SIG-M5 treated with dmso at 0.1 percent for 504 hours (cell line): ENCODE data around the gene LINC00632.

Source experiments
- DNase-seq: peaks from one replicate; lab custom pipeline; 2025; ENCODE audit not compliant: unreplicated experiment; lab: John Stamatoyannopoulos, UW

The LINC00632 gene

DNA sequence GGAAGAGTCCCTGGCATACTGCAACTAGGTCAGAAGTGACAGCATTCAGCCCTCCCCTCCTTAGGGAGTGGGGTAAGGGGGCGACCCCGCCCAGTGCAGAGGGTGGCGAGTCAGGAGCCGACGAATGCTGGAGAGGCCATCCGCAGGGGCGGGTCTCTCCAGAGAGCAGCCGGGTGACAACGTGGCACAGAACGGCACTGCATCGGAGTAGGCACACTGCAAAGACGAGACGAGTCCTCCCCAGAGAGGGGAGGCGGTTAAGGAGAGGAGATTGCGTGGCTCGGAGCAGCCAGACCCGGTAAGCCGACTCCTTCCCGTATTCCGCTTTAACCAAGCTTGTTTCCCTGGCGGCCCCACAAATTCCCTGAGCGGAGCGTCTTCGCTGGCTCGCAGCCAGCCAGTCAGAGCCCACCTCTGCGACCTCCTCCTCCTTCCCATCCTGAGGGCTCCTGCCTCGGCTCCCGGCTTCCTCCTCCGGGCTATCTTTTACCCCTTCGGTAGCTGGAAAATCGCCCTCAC, 54.9 kb downstream of the LINC00632 start:
- no peak for DNase-seq

DNA sequence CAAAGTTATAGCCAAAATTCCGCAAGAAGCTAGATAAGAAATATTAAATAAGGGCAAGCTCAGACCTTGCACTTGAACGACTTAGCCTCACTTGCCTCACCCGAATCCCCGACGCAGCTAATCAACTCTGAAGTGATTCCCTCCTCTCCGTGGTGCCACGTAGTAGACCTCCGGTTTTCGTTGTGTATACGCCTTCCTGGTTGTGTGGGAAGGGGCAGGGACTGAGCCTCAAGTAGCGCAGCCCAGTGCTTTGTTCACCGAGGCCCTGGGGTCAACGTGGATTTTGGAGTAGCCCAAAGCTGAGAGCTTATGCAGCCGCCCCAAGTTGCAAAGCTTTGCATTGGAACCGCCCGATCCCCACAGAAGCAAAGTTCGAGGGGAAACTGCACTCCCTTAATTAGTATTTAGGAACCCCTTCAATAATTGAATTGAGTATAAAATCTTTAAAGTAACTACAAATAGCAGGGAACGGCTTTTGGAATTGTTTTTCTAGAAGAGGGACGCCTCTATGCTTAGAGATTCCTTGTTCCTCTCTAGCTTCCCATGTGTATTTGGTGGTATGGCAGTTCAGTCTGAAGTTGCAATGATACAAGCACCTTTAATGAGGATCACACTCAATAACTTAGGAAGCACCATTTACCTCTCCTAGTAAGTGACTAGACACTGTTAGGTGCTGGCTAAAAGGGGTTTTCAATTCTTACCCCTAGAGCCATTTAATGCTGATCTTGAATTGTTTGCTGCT, 55.7 kb downstream of the LINC00632 start:
- no peak for DNase-seq

GRCh38 chrX:140766024-140766611, 56.6 kb downstream of the LINC00632 start:
- peak; percentile 12 for DNase-seq

GRCh38 chrX:140767646-140768045, 58.1 kb downstream of the LINC00632 start:
- no peak for DNase-seq

- no peak for DNase-seq
Measured at GRCh38 chrX:140775211-140775610, 65.7 kb downstream of the LINC00632 start.

DNA sequence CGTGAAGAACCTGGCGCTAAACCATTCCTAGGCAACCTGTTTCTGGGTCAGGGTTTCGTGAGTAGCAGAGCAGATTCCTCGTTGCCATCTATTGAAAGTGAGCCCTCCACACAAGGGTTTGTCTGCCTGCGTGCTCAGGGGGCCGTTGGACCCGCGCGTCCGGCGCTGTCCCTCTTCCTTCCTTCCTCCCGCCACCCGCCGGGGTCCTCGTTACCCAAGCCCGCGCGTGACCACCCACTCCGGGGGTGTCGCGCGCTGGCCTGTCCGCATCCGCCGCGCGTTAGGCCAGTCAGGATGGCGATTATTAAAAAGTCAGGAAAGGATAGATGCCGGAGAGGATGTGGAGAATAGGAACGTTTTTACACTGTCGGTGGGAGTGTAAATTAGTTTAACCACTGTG, 66.8 kb downstream of the LINC00632 start:
- no peak for DNase-seq

DNA sequence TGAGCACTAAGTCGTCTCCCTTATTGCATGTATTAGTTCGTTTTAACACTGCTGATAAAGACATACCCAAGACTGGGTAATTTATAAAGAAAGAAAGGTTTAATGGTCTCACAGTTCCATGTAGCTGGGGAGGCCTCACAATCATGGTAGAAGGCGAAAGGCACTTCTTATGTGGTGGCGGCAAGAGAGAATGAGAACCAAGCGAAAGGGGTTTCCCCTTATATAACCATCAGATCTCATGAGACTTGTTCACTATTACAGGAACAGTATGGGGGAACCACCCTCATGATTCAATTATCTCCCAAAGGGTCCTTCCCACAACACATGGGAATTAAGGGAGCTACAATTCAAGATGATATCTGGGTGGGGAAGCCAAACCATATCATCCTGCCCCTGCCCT, 85.1 kb downstream of the LINC00632 start:
- no peak for DNase-seq

DNA sequence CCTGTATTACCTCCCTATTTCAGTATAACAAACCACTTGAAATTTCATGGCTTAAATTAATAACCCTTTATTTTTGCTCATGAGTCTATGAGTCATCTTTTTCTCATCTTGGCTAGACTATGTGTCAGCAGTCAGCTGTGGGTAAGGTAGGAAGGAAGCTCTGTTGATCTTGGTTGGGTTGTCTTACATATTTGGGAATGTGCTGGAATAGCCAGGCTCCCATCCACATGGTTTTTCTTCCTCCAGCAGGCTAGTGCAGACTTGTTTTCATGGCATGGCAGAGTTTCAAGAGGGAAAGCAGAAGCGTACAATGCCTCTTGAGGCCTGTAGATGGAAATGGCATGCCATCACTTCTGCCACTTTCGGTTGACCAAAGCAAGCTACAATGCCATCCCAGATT, 89.7 kb downstream of the LINC00632 start:
- no peak for DNase-seq

DNA sequence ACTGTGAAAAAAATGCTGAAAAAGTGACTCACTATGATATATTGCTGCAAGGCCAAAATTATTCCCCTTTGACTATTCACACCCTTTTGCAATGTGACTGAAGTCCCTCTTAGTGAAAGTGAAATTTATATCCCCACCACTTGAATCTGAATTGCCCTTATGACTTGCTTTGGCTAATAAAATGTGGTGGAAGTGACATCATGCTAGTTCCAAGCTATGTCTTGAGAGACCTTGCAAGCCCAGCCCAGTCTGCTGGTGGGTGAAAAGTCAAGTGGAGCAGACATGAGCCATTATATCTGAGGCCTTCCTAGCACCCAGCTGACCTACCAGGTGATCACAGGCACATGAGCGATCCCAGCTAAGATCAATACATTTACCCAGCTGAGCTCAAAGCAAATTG, 94.7 kb downstream of the LINC00632 start:
- no peak for DNase-seq

- DNase-seq = no peak
Measured at GRCh38 chrX:140815868-140816267, 106.3 kb downstream of the LINC00632 start.

GRCh38 chrX:140817943-140818342, 108.4 kb downstream of the LINC00632 start:
- peak; percentile 0 for DNase-seq

- DNase-seq = no peak
Measured at GRCh38 chrX:140821280-140821679, 111.7 kb downstream of the LINC00632 start.

DNA sequence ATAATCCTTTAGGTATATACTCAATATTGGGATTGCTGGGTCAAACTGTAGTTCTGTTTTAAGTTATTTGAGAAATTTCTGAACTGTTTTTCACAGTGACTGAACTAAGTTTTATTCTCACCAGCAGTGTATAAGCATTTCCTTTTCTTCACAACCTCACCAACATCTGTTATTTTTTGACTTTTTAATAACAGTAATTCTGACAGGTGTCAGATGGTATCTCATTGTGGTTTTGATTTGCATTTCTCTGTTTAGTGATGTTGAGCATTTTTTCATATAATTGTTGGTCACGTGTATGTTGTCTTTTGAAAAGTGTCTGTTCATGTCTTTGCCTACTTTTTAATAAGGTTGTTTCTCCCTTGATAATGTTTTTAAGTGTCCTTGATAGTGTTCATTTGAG, 112.6 kb downstream of the LINC00632 start:
- no peak for DNase-seq

DNA sequence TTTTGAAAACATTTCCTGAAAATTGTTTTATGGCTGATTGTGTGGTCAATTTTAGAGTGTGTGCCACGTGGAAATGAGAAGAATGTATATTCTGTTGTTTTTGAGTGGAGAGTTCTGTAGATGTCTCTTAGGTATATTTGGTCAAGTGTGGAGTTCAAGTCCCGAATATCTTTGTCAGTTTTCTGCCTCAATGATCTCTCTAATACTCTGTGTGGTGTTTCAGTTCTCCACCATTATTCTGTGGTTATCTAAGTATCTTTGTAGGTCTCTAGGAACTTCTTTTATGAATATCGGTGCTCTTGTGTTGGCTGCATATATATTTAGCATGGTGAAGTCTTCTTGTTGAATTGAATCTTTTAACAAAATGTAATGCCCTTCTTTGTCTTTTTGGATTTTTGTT, 113.3 kb downstream of the LINC00632 start:
- no peak for DNase-seq

DNA sequence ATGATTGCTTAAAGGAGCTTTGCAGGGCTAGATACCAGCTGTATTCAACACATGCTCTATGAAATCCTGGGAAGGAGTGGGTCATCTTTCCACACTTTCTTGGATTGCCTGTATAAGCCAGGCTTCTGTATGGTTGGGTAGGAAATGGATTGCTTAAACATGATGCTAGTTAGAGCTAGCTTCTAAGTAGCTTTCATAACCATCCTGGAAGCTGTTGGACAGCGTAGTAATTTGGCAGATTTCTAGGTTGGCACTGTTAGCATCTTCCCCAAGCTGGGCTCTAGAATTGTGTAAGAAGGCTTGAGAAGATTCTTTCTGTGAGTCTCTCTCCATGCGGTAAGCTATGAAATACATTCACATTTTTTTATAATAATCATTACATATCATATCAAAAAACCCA, 127.3 kb downstream of the LINC00632 start:
- DNase-seq = no peak
